Measurements from ENCODE around the gene AIFM2. TPM values are rescaled to one million over a fixed set of nuclear protein-coding genes. Genes with fewer than 3 reads are reported as not detected.
"Not testable (repeated sequence)": the region's sequence is repeated elsewhere in the genome, so short reads cannot be mapped to it uniquely, and the experiment has no call there.

Gene AIFM2
- total RNA-seq, 1 donor from 2014 or later: 12.4 TPM

DNA sequence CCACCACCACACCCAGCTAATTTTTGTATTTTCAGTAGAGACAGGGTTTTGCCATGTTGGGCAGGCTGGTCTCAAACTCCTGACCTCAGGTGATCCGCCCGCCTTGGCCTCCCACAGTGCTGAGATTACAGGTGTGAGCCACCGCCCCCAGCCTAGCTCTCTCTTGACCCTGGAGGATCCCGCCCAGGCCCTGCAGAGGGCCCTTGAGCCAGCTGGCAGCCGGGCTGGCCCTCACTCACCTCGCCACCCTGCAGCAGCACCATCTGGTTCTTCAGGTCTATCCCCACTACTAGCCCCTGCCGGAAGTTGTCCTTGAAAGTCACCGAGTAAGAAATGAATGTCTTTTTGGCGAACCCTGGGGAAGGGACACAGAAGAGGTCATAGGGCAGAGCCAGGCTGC, 9.5 kb downstream of the AIFM2 start:
- not testable (repeated sequence) for DNase-seq (ENCODE audit: low spot score)

DNA sequence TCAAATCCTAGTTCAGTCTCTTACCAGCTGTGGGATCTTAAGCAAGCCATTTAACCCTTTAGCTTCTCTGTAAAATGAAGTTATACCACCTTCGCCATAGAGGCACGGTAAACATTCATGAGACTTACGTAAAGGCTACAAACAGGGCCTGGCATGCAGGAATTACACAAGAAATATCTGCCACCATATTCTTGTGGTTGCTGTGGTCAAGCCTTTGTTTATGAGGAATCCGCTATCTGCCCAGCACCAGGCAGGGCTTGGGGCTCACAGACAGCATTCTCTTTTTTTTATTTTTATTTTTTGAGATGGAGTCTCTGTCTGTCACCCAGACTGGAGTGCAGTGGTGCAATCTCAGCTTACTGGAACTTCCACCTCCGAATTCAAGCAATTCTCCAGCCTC, 9.9 kb downstream of the AIFM2 start:
- no peak for DNase-seq (ENCODE audit: low spot score)

DNA sequence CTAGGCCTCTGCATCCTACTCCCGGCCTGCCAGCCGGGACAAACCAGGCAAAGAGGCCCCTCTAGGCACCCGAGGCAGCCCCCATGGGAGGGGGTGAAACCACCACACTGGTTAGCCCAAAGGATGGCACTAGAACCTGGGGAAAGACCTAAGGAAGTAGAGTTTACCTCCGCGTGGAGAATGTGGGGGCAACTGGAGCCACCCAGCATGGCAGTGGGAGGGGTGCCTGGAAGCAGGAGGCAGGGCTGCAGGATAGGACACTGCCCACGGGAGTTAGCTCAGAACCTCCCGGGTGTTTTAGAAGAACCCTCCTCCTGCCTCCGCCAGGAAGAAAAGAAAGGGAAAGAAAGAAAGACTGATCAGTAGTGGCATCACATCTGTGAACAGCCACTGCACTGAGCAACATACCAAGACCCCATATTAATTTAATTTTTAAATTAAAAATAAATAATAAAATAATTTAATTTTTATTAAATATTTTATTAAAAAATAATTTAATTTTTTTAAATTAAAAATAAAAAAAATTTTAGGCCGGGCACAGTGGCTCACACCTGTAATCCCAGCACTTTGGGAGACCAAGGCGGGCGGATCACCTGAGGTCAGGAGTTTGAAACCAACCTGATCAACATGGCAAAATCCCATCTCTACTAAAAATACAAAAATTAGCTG, 11.2 kb downstream of the AIFM2 start:
- DNase-seq (ENCODE audit: low spot score): no peak

DNA sequence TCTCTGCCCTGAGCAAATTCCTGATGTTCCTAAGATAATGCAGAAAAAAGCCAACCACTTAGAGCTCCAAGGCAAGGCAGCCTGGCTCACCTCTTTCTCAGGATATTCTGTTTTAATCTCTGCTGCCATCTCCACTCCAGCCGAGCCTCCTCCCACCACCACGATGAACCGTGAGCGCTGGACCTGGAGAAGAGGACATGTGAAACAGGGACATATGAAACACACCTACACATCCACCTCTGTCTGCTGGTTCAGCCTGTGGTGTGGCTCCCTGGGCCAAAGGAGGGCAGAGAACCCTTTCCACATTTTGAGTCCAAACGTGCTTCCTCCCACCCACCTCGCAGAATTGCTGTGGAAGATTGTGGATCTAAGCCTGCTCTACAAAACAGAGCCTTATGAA, 12.2 kb downstream of the AIFM2 start:
- DNase-seq (ENCODE audit: low spot score): no peak

GRCh38 chr10:70119623-70120022, 13.0 kb downstream of the AIFM2 start:
- DNase-seq (ENCODE audit: low spot score): no peak

DNA sequence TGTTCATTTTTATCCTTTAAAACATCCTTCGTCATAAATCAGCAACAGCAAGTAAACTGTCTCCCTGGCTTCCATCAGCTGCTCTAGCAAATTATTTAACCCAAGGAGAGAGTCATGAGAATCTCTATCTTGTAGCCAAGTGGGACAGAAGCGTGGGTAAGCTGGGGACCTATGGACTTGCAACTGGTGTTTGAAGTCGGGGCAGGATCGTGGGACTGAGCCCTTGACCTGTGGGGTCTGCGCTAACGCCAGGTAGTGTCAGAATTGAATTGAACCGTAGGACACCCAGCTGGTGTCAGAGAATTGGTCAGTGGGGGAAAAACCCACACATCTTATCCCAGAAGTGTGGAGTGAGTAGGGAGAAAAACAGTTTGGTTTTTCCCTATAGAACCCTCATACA, 13.4 kb downstream of the AIFM2 start:
- DNase-seq (ENCODE audit: low spot score): no peak

DNA sequence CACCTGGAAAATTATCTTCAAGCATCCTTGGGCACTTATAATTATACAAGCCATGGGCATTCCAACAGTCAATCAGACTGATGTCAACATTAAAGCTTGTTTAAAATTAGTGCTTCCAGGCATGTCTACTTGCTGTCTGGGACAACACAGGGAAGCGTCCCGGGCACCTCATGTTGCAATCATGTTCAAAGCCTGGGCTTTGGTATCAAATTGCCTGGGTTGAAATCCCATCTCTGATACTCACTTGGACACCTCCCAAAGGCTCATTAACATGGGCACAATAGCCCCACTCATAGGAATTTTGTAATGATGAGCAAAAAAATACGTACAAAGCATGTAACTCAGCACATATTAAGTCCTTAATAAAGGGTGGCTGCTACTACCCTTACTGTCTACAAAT, 14.4 kb downstream of the AIFM2 start:
- DNase-seq (ENCODE audit: low spot score): no peak

DNA sequence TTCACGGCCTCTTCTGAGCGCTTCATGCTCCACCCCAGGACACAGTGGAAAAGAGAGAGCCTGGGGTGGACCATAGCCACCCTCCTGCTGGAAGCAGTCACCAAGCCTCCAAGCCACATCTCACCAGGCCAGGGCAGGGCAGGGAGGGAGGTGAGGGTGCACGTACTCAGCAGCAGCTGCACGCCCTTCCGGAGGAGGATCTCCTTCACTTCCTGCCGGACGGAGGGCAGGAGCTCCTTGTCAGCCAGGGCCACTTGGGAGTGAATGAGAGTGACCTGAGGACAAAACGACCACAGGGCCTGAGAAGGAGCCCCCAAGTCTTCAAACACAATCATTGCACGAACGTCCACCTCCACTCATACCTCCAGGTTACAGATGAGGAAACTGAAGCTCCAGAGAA, 15.0 kb downstream of the AIFM2 start:
- DNase-seq (ENCODE audit: low spot score): no peak

GRCh38 chr10:70115948-70116682, 16.5 kb downstream of the AIFM2 start:
- DNase-seq (ENCODE audit: low spot score): peak; percentile 56

GRCh38 chr10:70114902-70115301, 17.7 kb downstream of the AIFM2 start:
- no peak for DNase-seq (ENCODE audit: low spot score)

GRCh38 chr10:70112071-70112470, 20.6 kb downstream of the AIFM2 start:
- DNase-seq (ENCODE audit: low spot score): no peak

DNA sequence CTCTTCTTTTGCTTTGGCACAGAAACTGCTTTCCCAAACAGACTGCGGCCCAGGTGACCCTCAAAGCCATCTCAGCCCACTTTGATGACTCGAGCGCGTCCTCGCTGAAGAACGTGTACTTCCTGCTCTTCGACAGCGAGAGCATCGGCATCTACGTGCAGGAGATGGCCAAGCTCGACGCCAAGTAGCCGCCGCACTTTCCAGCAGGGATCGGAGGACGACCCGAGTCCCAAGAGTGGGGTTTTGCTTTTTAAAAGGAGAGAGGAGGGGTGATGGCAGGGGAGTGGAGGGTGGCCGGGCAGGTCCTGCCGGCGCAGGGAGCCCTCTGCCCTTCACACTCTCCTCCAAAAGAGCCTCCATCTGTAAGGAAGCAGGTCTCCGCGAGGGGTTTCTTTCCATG, 21.1 kb downstream of the AIFM2 start:
- DNase-seq (ENCODE audit: low spot score): no peak

GRCh38 chr10:70109064-70109729, 23.4 kb downstream of the AIFM2 start:
- no peak for DNase-seq (ENCODE audit: low spot score)

DNA sequence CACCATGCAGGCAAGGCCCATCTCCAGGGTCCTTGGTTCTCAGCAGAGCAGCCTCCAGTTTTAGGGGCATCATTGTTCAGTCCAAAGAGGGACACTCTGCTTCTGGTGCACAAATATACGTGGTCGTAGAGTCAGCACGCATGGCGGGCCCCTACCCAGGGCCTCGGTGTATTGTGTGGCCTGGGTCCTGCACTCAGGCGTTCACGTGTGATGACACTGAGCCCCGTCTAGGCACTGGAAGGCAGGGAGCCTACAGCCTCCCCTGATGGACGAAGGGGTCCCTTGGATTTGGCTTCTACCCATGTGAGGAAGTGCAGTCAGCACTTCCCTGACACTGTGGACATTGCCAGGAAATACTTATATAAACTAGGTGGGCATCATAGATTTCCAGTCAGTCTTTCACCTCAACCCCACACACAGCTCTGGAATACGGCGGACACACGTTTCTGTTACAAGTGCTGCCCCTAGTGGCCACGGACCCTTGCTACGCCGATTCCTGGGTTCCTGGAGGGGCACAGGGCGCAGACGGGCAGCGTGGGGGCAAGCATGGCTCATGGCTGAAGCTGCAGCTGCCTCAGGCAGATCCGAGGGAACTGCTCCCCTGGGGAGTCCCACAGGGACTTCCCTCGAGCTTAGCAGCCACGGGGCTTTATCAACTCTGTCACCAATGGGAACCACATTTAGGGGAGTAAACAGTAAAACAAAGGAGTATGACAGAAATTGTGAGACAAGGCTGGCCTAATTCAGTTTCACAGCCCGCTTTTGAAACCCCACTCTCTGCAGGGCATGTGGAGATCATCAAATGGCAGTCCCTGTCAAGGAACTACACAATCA, 25.4 kb downstream of the AIFM2 start:
- no peak for DNase-seq (ENCODE audit: low spot score)

DNA sequence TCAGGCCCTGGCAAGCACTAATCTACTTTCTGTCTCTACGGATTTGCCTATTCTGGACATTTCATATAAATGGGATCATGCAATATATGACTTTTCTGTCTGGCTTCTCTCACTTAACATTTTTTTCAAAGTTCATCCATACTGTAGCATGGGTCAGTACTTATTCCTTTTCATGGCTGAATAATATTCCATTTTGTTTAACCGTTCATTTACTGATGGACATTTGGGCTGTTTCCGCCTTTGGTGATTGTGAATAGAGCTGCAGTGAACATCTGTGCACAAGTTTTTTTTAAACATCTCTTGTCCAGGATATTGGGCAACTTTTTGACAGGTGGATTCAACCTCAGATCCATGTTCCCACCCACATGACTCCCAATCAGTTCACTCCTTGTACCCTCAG, 31.0 kb downstream of the AIFM2 start:
- no peak for DNase-seq (ENCODE audit: low spot score)

DNA sequence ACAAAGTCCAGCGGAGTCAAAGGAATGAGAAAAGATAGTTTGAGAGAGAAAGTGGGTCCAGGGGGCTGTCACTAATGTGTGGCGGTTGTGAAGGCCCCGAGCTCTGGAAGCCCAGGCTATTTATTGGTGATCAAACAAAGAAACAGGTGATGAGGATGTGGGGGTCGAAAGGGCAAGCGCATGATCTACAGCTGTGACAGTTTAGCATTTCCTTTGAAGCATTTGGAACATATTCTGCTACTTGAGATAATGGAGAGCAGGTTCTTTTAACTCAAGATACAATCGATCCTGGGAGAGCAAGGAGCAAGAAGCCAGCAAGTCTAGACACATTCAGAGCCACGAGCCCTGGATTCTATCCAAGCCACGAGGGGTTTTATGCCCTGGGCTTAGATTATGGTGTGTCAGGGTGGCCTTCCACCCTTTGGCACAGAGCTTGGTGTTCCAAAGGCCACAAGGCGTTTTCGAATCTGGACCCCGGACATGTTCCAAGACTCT, 31.5 kb downstream of the AIFM2 start:
- DNase-seq (ENCODE audit: low spot score): not testable (repeated sequence)

DNA sequence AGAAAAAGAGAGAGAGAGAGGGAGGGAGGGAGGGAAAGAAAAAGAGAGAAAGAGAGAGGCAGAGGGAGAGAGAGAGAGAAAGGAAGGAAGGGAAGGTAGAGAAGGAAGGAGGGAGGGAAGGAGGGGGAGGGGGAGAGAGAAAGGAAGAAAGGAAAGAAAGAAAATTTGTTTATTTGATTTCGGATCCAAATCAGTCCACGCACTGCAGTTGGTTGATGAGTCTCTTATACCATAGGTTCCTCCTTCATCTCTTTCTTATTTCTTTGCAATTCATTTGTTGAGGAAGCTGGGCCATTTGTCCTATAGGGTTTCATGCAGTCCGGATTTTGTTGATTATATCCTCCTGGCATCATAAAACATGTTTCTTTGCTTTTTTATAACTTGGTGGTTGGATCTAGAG, 34.4 kb downstream of the AIFM2 start:
- no peak for DNase-seq (ENCODE audit: low spot score)

DNA sequence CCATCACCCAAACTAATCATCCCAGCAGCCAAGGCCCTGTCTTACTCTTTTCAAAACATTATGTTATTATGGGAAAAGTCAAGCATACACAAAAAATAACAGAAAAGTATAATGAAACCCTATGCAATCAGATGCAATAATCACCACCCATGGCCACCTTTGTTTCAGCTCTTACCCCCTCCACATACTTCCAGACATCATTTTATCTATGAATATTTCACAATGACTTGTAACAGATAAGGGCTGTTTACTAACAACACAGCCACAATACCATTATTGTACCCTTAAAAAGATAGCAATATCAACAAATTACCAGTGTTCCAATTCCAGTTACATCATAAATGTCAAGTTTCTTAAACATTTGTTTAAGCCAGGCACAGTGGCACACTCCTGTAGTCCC, 35.2 kb downstream of the AIFM2 start:
- DNase-seq (ENCODE audit: low spot score): no peak

- no peak for DNase-seq (ENCODE audit: low spot score)
These were observed 35.8 kb downstream of the AIFM2 start for GRCh38 chr10:70096705-70097420.

- DNase-seq (ENCODE audit: low spot score): no peak
These were observed 36.5 kb downstream of the AIFM2 start for GRCh38 chr10:70096016-70096704.

GRCh38 chr10:70094250-70094649, 38.4 kb downstream of the AIFM2 start:
- no peak for DNase-seq (ENCODE audit: low spot score)

All from ureter (tissue), 1 donor.